CD4-positive, alpha-beta memory T cell (primary cell): ENCODE measurements around the gene TMEM63B. TPM values are rescaled to one million over a fixed set of nuclear protein-coding genes. Genes with fewer than 3 reads are reported as not detected.

Experiments used
- CTCF ChIA-PET: fragments of 350-600 bp; sonication (Branson Sonifier 250); formaldehyde crosslinking; loops from one replicate; lab custom pipeline; 2021; ENCODE audit warnings: inconsistent platforms; ENCODE audit not compliant: partially characterized antibody; lab: Charles Lee
- POLR2A ChIA-PET: fragments of 350-600 bp; sonication (Branson Sonifier 250); formaldehyde crosslinking; loops from one replicate; lab custom pipeline; 2021; ENCODE audit not compliant: partially characterized antibody; lab: Charles Lee
- DNase-seq, 5 donors: peaks; one replicate each; pipeline versions ENCODE4 v3.0.0 to v3.0.0-alpha.2; 2020 to 2022; ENCODE audit warnings: mixed read lengths in 1 of 5
- H3K27ac ChIP-seq: one replicate; pipeline ENCODE4 v1.7.0; 2013; ENCODE audit warnings: low read depth, low read length
- H3K27me3 ChIP-seq: 2 replicates; pipeline ENCODE4 v1.7.0; 2013; ENCODE audit warnings: mild to moderate bottlenecking, low read length, moderate library complexity; ENCODE audit not compliant: insufficient read depth
- H3K36me3 ChIP-seq: 2 replicates; pipeline ENCODE4 v1.7.0; 2013; ENCODE audit warnings: mild to moderate bottlenecking, low read length, moderate library complexity; ENCODE audit not compliant: insufficient read depth
- H3K4me1 ChIP-seq: 2 replicates; pipeline ENCODE4 v1.7.0; 2013; ENCODE audit warnings: mild to moderate bottlenecking, low read length, moderate library complexity; ENCODE audit not compliant: insufficient read depth
- H3K4me3 ChIP-seq, 2 donors: one replicate each; pipeline ENCODE4 v1.7.0; 2013; ENCODE audit warnings: low read length in 2 of 2, mild to moderate bottlenecking in 1 of 2
- H3K9me3 ChIP-seq, 2 donors: one replicate each; pipeline ENCODE4 v1.7.0; 2013; ENCODE audit warnings: low read length in 2 of 2, control low read depth in 1 of 2; ENCODE audit not compliant: control insufficient read depth in 1 of 2
- H3K27ac Mint-ChIP-seq, 7 donors: one replicate each; pipeline ENCODE4 v1.8.0; 2020 to 2021; ENCODE audit warnings: mixed read lengths in 7 of 7, mild to moderate bottlenecking in 6 of 7, inconsistent platforms in 3 of 7, moderate library complexity in 3 of 7
- H3K27me3 Mint-ChIP-seq, 2 donors: one replicate each; pipeline ENCODE4 v1.8.0; 2020 to 2021; ENCODE audit warnings: mixed read lengths in 2 of 2
- H3K36me3 Mint-ChIP-seq, 2 donors: one replicate each; pipeline ENCODE4 v1.8.0; 2020 to 2021; ENCODE audit warnings: mixed read lengths in 2 of 2, inconsistent platforms in 1 of 2, mild to moderate bottlenecking in 1 of 2
- H3K4me1 Mint-ChIP-seq, 4 donors: one replicate each; pipeline ENCODE4 v1.8.0; 2020 to 2021; ENCODE audit warnings: mixed read lengths in 4 of 4, mild to moderate bottlenecking in 1 of 4
- H3K4me3 Mint-ChIP-seq, 8 donors: one replicate each; pipeline ENCODE4 v1.8.0; 2020 to 2021; ENCODE audit warnings: mixed read lengths in 8 of 8, mild to moderate bottlenecking in 7 of 8, moderate library complexity in 6 of 8, inconsistent platforms in 3 of 8
- H3K9me3 Mint-ChIP-seq, 8 donors: one replicate each; pipeline ENCODE4 v1.8.0; 2020 to 2021; ENCODE audit warnings: mixed read lengths in 8 of 8, mild to moderate bottlenecking in 5 of 8, inconsistent platforms in 3 of 8, moderate library complexity in 1 of 8
- intact Hi-C: fragments of 100-400 bp; cut with micrococcal nuclease; formaldehyde crosslinking; loops from one replicate; pipeline ENCODE4 v1.15.1; 2023
- polyA plus RNA-seq, 2 donors: library from polyadenylated mRNA; unstranded; fragments of 300-500 nt; fragmentation: Illumina TruSeq; gene quantifications; one replicate each; pipeline ENCODE4 v1.2.3, GENCODE V29; 2021
- total RNA-seq, 2 experiments: library from RNA; stranded (reverse); gene quantifications; one replicate each; pipeline ENCODE4 v1.2.3, GENCODE V29; 2021

The TMEM63B gene
- total and polyA plus RNA-seq, 4 experiments from 2014 or later: 0.91 to 24.1 (median 11.5) TPM

- no peak overlapping the region for H3K27ac Mint-ChIP-seq
- H3K4me1 ChIP-seq: peaks cover 16% of the 10 kb centered on the region
- H3K27me3 ChIP-seq: no peaks in the 10 kb centered on the region
- peaks cover 15 to 33% of the 10 kb centered on the region in 2 donors for H3K36me3 Mint-ChIP-seq
- intact Hi-C loops: loop anchor here (2.0 kb wide), 1 partner anchor 24 kb away; the partner anchor contains the start of genes MRPL14 and TMEM63B
- H3K27me3 Mint-ChIP-seq: no peaks in the 10 kb centered on the region
- ChIA-PET CTCF (interaction anchor here (1.2 to 3.2 kb wide), 4 partner anchors 10 to 53 kb away, joined by 3 to 50 read pairs (median 6); no protein-coding TSS in a partner anchor), POLR2A (interaction anchor here (0.6 to 1.0 kb wide), 2 partner anchors 27 to 51 kb away, joined by 3 read pairs; no protein-coding TSS in a partner anchor)
- H3K4me3 ChIP-seq: no peak overlapping the region
- no peaks in the 10 kb centered on the region for H3K9me3 ChIP-seq
- H3K4me3 Mint-ChIP-seq: no peak overlapping the region
- H3K27ac ChIP-seq: no peak overlapping the region
- peaks cover 16% of the 10 kb centered on the region for H3K36me3 ChIP-seq
- peaks cover 5 to 12% (median 9%) of the 10 kb centered on the region in 4 donors for H3K4me1 Mint-ChIP-seq
- no peaks in the 10 kb centered on the region for H3K9me3 Mint-ChIP-seq
- no peak for DNase-seq
Measured at GRCh38 chr6:44150317-44150917, 23.1 kb downstream of the TMEM63B start.

GRCh38 chr6:44151348-44152108 is 24.2 kb downstream of the TMEM63B start:
- Mint-ChIP-seq H3K27me3 (no peaks in the 10 kb centered on the region), H3K36me3 (peaks cover 8 to 26% of the 10 kb centered on the region in 2 donors), H3K9me3 (no peaks in the 10 kb centered on the region), H3K4me1 (peaks cover 5 to 12% (median 9%) of the 10 kb centered on the region in 4 donors), H3K27ac (peak overlapping the region in 4 of 7 donors; percentile 18 to 59 (median 28)), H3K4me3 (peak overlapping the region in 3 of 8 donors; percentile 43 to 73 (median 55))
- H3K9me3 ChIP-seq: no peaks in the 10 kb centered on the region
- no peak overlapping the region for H3K4me3 ChIP-seq
- intact Hi-C loops: loop anchor here (1.0 to 2.0 kb wide), 2 partner anchors 25 to 55 kb away; partner anchors contain the start of genes MRPL14 and TMEM63B
- POLR2A ChIA-PET: interaction anchor here (0.9 kb wide), 1 partner anchor 55 kb away, joined by 3 read pairs; no protein-coding TSS in a partner anchor
- CTCF ChIA-PET: interaction anchor here (0.7 to 3.2 kb wide), 7 partner anchors 11 to 54 kb away, joined by 3 to 50 read pairs (median 4); no protein-coding TSS in a partner anchor
- H3K4me1 ChIP-seq: peaks cover 16% of the 10 kb centered on the region
- no peaks in the 10 kb centered on the region for H3K27me3 ChIP-seq
- no peak overlapping the region for H3K27ac ChIP-seq
- DNase-seq: peak; percentile 72 to 80 (median 72)
- H3K36me3 ChIP-seq: peaks cover 16% of the 10 kb centered on the region

- CTCF ChIA-PET: interaction anchor here (1.2 to 3.9 kb wide), 5 partner anchors 10 to 55 kb away, joined by 3 to 50 read pairs (median 4); no protein-coding TSS in a partner anchor
- Mint-ChIP-seq H3K4me1 (peaks cover 5 to 12% (median 9%) of the 10 kb centered on the region in 4 donors), H3K27me3 (peaks cover 0 to 1% of the 10 kb centered on the region in 2 donors), H3K4me3 (peak overlapping the region in 1 of 8 donors; percentile 43), H3K36me3 (peaks cover 8 to 22% of the 10 kb centered on the region in 2 donors), H3K9me3 (no peaks in the 10 kb centered on the region), H3K27ac (peak overlapping the region in 1 of 7 donors; percentile 28)
- Histone ChIP-seq H3K27ac (no peak overlapping the region), H3K27me3 (no peaks in the 10 kb centered on the region), H3K36me3 (peaks cover 13% of the 10 kb centered on the region), H3K4me1 (peaks cover 16% of the 10 kb centered on the region), H3K4me3 (no peak overlapping the region), H3K9me3 (no peaks in the 10 kb centered on the region)
- POLR2A ChIA-PET: no interaction called here
- intact Hi-C loops: no loop called here
- no peak for DNase-seq
Measured at GRCh38 chr6:44152109-44152461, 24.7 kb downstream of the TMEM63B start.

GRCh38 chr6:44152533-44152932 is 25.2 kb downstream of the TMEM63B start:
- H3K4me3 ChIP-seq: no peak overlapping the region
- H3K27me3 ChIP-seq: no peaks in the 10 kb centered on the region
- ChIA-PET CTCF (interaction anchor here (1.3 to 3.9 kb wide), 2 partner anchors 31 to 55 kb away, joined by 3 to 47 read pairs; no protein-coding TSS in a partner anchor), POLR2A (no interaction called here)
- Mint-ChIP-seq H3K36me3 (peaks cover 8 to 18% of the 10 kb centered on the region in 2 donors), H3K27ac (no peak overlapping the region), H3K4me3 (no peak overlapping the region), H3K27me3 (peaks cover 0 to 2% of the 10 kb centered on the region in 2 donors), H3K4me1 (peaks cover 5 to 12% (median 9%) of the 10 kb centered on the region in 4 donors), H3K9me3 (no peaks in the 10 kb centered on the region)
- H3K27ac ChIP-seq: no peak overlapping the region
- H3K9me3 ChIP-seq: no peaks in the 10 kb centered on the region
- intact Hi-C loops: no loop called here
- H3K36me3 ChIP-seq: peaks cover 13% of the 10 kb centered on the region
- DNase-seq: no peak
- H3K4me1 ChIP-seq: peaks cover 16% of the 10 kb centered on the region

- intact Hi-C loops: no loop called here
Measured at GRCh38 chr6:44154067-44154466, 26.7 kb downstream of the TMEM63B start.

GRCh38 chr6:44156494-44157151 is 29.3 kb downstream of the TMEM63B start:
- H3K27ac ChIP-seq: no peak overlapping the region
- H3K36me3 Mint-ChIP-seq: peaks cover 0 to 3% of the 10 kb centered on the region in 2 donors
- DNase-seq: no peak
- intact Hi-C loops: no loop called here
- H3K4me1 ChIP-seq: peaks cover 12% of the 10 kb centered on the region
- no peaks in the 10 kb centered on the region for H3K27me3 ChIP-seq
- peaks cover 2 to 5% (median 5%) of the 10 kb centered on the region in 4 donors for H3K4me1 Mint-ChIP-seq
- POLR2A ChIA-PET: no interaction called here
- peak overlapping the region in 1 of 7 donors; percentile 73 for H3K27ac Mint-ChIP-seq
- H3K4me3 Mint-ChIP-seq: no peak overlapping the region
- CTCF ChIA-PET: interaction anchor here (0.9 kb wide), 1 partner anchor 58 kb away, joined by 3 read pairs; no protein-coding TSS in a partner anchor
- H3K9me3 Mint-ChIP-seq: no peaks in the 10 kb centered on the region
- no peaks in the 10 kb centered on the region for H3K36me3 ChIP-seq
- no peak overlapping the region for H3K4me3 ChIP-seq
- H3K9me3 ChIP-seq: no peaks in the 10 kb centered on the region
- H3K27me3 Mint-ChIP-seq: peaks cover under 1 to 4% of the 10 kb centered on the region in 2 donors

More at GRCh38 chr6:44154067-44154466, 26.7 kb downstream of the TMEM63B start:
- CTCF ChIA-PET: interaction anchor here (0.7 to 3.9 kb wide), 3 partner anchors 32 to 76 kb away, joined by 3 to 47 read pairs (median 3); no protein-coding TSS in a partner anchor
- Mint-ChIP-seq H3K9me3 (no peaks in the 10 kb centered on the region), H3K4me1 (peaks cover 5 to 12% (median 9%) of the 10 kb centered on the region in 4 donors), H3K27me3 (peaks cover 0 to 4% of the 10 kb centered on the region in 2 donors), H3K27ac (no peak overlapping the region), H3K36me3 (peaks cover 2 to 8% of the 10 kb centered on the region in 2 donors), H3K4me3 (no peak overlapping the region)
- peaks cover under 1% of the 10 kb centered on the region for H3K36me3 ChIP-seq
- H3K9me3 ChIP-seq: no peaks in the 10 kb centered on the region
- no peaks in the 10 kb centered on the region for H3K27me3 ChIP-seq
- no peak for DNase-seq
- H3K27ac ChIP-seq: no peak overlapping the region
- POLR2A ChIA-PET: interaction anchor here (0.9 kb wide), 1 partner anchor 10 kb away, joined by 3 read pairs; no protein-coding TSS in a partner anchor
- H3K4me1 ChIP-seq: peaks cover 16% of the 10 kb centered on the region
- H3K4me3 ChIP-seq: no peak overlapping the region
